GM18951 (cell line): ENCODE data around the gene CD84.

Source experiments
- POLR2A ChIP-seq: IDR thresholded peaks from 4 replicates; pipeline ENCODE4 v1.6.1; 2011; ENCODE audit warnings: mild to moderate bottlenecking; ENCODE audit not compliant: insufficient read length, insufficient read depth; ENCODE audit errors: extremely low read depth
- in situ Hi-C: fragments of 300-500 bp; cut with MboI; formaldehyde crosslinking; loops from one replicate; pipeline ENCODE4 v1.12.0; 2022; ENCODE audit warnings: low sequenced_read_pairs, mixed read lengths, inconsistent platforms; ENCODE audit not compliant: unreplicated experiment

CD84 gene

DNA sequence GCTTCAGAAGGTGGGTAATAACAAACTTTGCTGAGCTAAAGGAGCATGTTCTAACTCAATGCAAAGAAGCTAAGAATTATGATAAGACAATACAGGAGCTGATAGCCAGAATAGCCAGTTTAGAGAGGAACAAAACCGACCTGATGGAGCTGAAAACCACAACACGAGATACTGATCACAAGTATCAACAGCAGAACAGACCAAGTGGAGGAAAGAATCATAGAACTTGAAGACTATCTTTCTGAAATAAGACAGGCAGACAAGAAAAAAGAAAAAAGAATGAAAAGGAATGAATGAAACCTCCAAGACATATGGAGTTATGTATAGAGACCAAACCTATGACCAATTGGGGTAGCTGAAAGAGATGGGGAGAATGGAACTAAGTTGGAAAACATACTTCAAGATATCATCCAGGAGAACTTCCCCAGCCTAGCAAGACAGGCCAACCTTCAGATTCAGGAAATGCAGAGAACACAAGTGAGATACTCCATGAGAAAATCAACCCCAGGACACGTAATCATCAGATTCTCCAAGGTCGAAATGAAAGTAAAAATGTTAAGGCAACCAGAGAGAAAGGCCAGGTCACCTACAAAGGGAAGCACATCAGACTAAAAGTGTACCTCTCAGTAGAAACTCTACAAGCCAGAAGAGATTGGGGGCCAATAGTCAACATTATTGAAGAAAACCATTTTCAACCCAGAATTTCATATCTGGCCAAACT is 20.5 kb downstream of the CD84 start:
- no peak for TF ChIP-seq POLR2A
- in situ Hi-C loops, result no loop called here

DNA sequence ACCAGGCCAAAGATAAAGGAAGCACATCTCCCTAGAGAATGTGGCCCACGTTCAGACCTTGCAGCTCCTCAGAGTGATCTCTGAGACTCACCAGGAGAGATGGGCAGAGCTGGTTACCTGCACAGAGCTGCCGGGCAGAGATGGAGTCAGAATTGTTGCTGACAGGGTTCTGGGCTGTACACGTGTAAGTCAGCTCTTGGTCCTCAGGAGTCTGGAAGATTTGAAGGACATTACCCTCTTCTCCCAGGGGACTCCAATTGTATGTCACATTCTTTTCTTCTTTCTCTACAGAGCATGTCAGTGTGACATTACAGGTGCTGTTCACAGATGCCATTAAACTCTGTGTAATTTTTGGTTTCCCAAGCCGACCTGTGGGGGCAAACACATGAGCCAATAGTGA is 25.5 kb downstream of the CD84 start:
- in situ Hi-C loops, result no loop called here
- no peak for TF ChIP-seq POLR2A

GRCh38 chr1:160552425-160552824 is 26.9 kb downstream of the CD84 start:
- TF ChIP-seq POLR2A, result no peak
- in situ Hi-C loops, result no loop called here

GRCh38 chr1:160550572-160551034 is 28.7 kb downstream of the CD84 start:
- in situ Hi-C loops, result no loop called here
- TF ChIP-seq POLR2A, result no peak

- TF ChIP-seq POLR2A, result no peak
- in situ Hi-C loops, result loop anchor here (5.0 kb wide), 1 partner anchor 58 kb away; no protein-coding TSS in a partner anchor
These were observed 29.7 kb downstream of the CD84 start for GRCh38 chr1:160549665-160550006.

- peak; percentile 33 for TF ChIP-seq POLR2A
- in situ Hi-C loops, result loop anchor here (5.0 kb wide), 1 partner anchor 58 kb away; no protein-coding TSS in a partner anchor
These were observed 30.2 kb downstream of the CD84 start for GRCh38 chr1:160548960-160549664.

GRCh38 chr1:160548183-160548582 is 31.1 kb downstream of the CD84 start:
- in situ Hi-C loops, result loop anchor here (5.0 kb wide), 1 partner anchor 59 kb away; no protein-coding TSS in a partner anchor
- peak; percentile 24 for TF ChIP-seq POLR2A

GRCh38 chr1:160547422-160547821 is 31.9 kb downstream of the CD84 start:
- TF ChIP-seq POLR2A, result no peak
- in situ Hi-C loops, result loop anchor here (5.0 kb wide), 1 partner anchor 60 kb away; no protein-coding TSS in a partner anchor

GRCh38 chr1:160546942-160547341 is 32.4 kb downstream of the CD84 start:
- in situ Hi-C loops, result loop anchor here (5.0 kb wide), 1 partner anchor 60 kb away; no protein-coding TSS in a partner anchor
- TF ChIP-seq POLR2A, result no peak

- TF ChIP-seq POLR2A, result no peak
- in situ Hi-C loops, result loop anchor here (5.0 kb wide), 1 partner anchor 63 kb away; no protein-coding TSS in a partner anchor
These were observed 34.6 kb downstream of the CD84 start for GRCh38 chr1:160544647-160545046.

DNA sequence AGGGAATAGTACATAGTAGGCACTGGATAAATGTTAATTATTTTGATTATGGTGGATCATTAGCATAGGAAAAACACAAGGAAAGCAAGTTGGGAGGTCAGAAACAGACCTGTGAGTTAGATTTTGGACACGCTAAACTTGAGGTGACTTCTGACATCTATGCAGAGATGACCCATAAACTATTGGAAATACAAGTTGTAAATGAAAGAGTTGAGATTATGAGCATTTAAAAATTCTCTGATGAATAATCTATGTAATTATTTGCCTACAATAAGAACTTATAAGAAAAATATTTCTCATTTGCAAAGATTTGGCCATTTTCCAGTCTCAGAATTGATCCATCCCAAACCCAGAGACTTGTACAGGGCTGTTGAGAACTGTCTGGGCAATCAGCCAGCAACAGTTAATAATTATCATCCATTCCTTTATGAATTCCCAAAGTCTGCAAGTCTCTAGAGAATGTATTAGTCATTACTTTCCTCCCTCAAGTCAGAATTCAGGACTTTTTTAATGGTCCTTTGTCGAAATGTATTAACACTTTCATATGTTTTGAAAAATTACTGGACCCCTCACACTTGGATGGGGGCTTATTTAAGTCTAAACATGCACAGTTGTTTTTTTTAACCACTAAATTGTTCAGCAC is 36.9 kb downstream of the CD84 start:
- in situ Hi-C loops, result no loop called here
- no peak for TF ChIP-seq POLR2A

GRCh38 chr1:160541622-160542302 is 37.5 kb downstream of the CD84 start:
- in situ Hi-C loops, result no loop called here
- no peak for TF ChIP-seq POLR2A

DNA sequence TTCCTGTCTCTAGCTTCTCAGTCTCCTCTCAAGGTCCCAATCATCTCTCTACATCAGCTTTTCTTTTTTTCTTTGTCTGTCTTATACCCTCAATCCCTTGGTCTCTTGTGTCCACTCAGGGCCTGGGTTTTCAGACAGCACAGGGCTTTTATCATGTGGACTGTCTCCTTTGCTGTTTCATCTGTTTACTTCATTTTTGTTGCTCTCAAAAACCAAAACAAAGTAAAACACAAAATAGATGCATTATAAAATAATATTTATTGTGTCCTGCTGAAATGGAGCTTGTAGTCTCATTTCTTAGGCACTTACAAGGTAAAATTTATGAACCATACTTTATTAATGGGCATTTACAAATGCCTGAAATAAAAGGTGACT is 38.5 kb downstream of the CD84 start:
- in situ Hi-C loops, result no loop called here
- TF ChIP-seq POLR2A, result no peak
